Right kidney (tissue), 1 donor: ENCODE results near the gene NOCT.
"Not testable (repeated sequence)": the region's sequence is repeated elsewhere in the genome, so short reads cannot be mapped to it uniquely, and the experiment has no call there.

Experiments
- DNase-seq: peaks from one replicate; pipeline ENCODE4 v3.0.0-alpha.2; 2016

NOCT gene

DNA sequence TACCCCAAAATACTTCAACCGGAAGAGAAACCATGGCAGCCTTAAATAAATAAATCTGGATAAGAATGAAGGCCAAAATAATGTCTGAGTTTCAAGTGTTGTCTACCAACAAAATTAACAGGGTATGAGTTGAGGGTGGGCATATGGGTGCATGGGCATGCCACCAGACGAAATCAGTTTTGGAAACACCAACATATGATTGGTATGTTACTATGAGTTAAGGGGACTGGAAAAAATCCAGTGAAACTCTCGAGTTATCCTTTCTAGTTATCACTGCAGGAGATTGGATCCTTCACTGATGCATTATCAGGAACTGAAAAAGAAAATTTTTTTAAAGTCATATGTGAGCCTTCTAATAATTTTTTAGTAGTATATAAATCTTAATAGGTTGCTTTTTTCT lies 32.4 kb downstream of the NOCT start:
- no peak for DNase-seq

DNA sequence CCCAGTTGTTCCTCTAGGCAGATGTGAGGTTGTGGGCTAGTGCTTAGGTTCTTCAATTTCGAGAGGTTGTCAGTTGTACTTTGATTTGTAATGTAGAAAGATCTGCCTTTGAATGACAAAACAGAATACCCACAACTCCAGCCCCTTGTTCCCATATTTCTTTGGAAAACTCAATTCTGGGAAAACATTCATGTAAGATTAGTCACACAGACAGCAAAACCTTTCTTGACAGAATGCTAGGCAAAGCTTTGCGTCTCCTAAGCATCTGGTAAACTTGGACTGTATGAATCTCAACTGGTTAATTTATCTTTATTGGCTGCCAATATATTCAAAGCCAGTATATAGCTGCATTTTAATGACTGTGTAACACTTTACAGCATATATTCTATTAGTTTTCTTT lies 34.9 kb downstream of the NOCT start:
- no peak for DNase-seq

DNA sequence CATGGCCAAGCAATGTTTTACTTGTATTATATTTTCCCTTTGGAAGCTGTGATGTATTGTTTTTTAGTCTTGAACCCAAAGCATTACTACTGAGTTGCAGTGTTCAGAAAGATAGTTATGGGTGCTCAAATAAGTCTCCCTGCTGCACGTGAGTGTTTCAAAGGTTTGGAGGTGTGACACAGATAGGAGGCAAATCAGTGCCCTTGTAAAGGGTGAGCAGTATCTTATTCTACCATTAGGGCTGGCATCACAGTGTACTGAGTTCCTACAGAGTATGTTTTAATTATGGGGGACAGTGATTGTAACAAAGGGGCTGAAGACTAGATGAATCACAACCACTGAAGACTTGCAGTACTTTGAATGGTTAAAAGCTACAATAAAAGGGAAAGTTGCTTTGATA lies 38.3 kb downstream of the NOCT start:
- DNase-seq: no peak

DNA sequence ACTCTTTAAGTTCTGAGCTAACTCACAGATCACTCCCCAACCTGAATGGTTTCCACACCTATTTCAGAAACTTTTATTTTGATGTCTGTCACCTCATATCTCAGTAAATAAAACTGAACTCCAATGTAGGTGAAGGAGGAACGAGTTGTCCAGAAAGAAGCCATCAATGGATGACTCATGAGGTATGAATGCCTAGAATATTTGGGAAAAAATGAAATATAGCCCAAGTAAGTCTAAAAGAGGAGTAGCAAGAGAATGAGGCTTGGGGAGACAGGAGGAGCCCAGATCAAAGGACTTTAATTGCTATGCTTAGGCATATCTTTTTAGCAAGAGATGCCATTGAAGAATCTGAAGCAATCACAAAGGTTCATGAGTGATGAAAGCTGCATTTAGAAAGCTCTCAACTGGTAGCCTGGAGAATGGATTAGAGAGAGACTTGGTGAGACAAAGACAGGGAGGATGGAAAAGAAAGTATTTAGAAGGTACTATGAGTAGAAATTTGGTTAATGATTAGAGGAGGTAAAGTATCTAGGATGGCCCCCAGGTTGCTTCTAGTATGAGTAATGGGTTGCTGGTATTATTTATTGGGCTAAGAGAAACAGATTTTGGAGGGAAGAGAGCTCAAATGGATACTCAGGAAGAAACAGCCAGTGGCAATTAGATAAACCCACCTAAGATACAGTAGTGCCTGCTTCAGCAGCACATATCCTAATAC lies 39.4 kb downstream of the NOCT start:
- no peak for DNase-seq

DNA sequence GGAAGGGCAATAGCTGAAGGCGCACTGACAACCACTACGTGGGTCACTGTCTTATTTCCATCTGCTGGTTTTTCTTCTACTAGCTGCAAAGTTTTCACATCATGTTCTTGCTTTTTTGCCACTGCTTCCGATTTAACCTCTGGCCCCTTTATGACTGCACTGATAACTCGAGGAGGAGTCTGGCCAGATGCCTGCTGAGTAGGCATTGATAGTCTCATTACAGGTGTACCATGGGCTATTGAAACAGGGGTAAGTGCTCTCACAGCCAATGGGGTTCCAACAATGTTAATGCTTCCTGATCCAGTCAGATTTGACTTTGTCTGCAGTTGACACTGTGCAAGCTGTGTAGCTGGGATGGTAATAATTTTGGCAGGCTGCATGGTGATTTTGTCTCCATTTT lies 43.4 kb downstream of the NOCT start:
- not testable (repeated sequence) for DNase-seq

DNA sequence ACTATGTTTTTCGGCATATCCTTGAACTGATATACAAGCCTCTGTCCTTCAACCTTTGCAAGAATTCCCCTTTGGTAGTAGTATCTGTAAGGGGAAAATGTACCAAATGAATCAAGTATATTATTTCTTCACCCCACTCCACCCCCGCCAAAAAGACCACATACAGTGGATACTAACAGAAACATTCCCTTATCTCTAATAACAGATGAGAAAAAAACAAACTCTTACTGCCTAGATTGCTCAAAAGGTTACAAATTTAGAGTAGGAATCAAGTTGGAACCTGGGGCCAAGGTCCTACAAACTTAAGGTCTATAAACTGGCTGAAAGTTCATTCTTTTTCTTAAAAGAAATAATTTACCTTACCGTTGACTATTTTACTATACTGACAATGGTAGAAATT lies 45.0 kb downstream of the NOCT start:
- no peak for DNase-seq

DNA sequence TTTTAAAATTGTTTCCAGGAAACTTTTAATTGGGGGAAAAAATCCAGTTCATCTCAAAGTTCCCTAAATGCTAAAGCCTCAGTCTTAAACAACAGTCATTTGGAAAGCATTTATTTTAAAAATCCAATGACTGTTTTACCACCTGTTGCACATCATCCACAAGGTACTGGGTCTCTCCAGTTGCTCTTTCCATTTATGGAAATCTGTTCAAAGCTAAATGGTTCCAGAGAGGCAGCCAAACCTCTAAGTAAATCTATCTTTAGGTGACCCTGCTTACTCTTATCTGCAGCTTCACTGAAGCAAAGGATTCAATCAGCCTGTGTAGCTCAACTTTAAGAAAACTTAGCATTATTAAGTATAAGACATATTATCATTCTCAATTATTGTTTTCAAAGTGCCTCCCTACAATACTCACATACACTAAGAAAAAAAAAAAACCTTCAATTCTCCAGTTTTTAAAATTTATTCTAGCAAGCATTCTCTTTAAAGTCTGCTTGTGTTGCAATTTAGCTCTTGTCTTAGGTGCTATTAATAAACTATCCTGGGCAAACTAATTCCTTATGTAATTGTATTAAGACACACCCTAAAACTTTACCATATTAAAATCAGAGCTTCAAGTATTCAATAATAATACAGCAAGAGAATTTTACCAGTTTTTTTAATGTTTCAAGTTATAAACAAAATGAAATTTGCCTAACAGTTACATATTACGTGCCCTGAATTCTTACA lies 60.6 kb downstream of the NOCT start:
- no peak for DNase-seq

DNA sequence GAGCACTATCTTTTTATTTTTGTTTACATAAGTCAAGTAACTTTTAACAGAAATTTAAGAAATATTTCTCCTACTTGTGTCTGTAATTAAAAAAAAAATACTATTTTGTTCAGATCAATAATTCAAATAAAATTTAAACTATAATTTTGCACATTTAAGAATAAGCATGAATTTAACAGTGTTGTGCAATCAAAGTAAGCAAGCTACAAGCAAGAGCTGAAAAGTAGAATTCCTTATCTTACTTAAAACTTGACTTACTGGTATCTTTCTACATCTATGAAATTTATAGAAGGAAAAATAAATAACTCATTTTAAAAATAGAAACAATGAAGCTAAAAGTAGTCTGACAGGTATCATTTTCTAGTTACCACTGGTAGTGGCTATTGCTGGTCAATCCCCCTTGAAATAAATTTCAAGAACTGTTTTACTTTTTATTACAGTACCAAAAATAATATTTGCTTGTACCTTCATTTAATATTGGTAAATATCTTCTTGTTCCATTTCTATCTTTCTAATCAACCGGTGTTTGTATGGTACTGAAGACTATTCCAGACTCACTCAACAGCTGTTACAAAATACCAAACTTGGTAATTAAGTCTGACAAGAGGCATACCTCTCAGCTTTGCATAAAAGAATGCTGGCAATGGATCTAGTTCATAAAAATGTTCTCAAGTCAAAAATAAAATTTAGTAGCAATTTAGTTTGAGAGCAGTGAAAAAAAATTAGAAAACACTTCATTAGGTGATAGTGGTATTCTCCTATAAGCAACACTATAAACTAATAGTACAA lies 62.2 kb downstream of the NOCT start:
- DNase-seq: no peak

DNA sequence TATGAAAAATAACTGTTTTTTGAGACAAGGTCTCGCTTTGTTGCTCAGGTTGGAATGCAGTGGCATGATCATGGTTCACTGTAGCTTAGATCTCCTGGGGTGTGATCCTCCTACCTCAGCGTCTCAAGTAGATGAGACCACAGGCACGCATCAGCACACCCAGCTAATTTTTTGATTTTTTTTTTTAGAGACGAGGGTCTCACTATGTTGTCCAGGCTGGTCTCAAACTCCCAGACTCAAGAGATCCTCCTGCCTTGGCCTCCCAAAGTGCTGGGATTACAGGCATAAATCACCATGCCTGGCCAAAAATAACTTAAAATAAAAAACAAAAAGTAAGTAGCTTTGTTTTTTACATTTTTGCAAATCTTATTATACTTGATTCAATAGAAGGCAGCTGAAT lies 63.3 kb downstream of the NOCT start:
- DNase-seq: no peak

DNA sequence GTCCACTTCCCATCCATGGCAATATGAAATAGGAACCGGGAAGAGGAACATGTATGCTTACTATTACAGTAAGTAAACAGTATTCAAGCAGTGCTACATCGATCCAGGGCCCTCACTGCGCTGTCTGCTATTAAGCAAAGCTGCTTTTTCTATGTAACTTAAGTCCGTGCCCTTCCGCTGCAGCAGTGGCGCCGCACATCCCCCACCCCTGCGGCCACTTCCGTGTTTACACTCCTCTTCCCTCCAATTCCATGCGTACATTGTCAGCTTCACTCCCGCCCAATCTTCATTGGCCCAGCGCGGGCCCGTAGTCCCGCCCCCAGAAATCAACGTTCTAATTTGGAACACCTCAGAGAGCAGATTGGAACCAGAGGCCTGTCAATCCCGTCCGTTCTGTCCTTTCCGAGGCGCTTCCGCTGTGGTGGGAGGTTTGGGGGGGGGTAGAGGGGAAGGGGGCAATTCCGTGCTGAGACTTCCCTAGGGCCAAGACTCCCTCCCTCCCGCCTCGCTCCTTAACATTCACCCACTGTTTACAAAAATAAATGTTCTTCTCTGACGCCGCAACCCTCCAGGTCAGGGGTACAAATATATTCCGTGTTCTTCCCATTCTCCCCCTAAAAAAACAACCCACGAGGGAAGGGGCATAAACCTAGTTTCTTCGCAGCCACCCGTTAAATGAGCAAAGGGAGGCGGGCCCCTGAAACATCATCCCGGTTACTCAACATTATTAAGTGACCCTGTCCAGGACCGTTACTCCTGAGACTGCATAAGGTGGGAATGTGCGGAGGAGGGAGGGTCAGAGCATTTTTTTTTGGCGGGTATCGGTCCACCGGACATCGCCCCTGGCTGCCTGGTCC lies 67.4 kb downstream of the NOCT start:
- peak; percentile 81 for DNase-seq

DNA sequence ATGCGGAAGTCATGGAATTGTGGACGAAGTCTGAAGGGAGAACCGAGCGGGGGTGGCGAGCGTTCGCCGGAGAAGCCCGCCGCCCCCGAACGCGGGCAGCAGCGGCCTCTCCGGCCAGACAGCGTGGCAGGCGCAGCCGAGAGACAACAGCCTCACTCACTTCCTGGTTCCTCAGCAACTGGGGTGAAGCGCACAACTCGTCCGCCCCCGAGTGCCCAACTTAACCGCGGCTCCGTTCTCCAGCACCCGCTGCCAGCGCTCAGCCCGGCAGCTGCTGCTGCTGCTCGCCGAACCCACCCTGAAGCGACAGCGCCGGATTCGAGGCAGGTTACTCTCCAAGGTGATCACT lies 68.0 kb downstream of the NOCT start:
- peak; percentile 88 for DNase-seq

DNA sequence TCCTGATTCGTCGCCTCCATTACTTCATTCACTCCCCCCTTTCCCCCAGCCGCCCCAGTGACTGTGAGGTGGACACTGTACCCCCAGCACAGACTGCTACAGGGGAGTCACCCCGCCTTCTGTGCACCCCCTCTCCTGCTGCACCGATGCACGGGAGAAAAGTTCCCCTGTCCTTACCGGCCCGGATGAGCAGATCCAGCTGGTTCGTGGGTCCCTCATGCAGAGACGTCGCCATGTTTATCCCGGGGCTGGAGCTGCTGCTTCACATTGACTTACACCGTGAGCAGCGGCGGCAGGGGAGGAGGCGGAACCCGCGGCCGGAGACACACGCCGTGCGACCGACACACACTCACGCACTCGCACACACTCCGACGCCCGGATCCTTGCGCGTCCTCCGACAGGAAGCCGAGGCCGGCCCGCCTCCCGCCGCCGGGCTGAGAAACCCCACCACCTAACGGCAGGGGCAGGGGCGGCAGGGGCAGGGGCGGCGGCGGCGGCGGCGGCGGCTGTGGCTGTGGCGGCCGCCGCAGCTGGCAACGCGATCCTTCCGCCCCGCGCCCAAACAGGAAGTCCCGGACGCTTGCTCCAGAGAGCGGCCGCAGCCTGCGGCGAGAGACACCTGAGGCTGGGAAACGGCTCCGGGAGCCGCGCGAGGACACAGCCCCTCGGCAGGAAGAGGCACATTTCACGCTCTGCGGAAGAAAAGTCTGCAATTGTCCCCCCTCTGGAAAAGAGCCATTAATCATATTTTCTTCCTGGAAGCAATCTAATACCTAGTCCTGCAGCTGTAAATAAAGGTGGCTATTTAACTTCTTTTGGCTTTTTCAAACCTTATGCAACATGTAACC lies 68.6 kb downstream of the NOCT start:
- peak; percentile 92 for DNase-seq

DNA sequence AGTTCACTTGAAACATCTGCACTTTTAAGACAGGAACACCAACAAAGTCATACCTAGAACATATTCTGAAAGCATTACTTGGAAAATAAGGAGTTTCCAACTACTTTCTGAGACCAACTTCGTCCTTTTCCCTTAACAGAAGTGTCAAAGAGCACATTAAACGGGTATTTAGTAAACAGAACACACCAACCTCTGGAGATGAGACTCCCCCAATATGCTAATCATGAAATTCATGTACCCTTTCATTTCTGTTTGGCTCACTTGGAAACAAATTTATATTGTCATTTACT lies 69.2 kb downstream of the NOCT start:
- DNase-seq: peak; percentile 2

DNA sequence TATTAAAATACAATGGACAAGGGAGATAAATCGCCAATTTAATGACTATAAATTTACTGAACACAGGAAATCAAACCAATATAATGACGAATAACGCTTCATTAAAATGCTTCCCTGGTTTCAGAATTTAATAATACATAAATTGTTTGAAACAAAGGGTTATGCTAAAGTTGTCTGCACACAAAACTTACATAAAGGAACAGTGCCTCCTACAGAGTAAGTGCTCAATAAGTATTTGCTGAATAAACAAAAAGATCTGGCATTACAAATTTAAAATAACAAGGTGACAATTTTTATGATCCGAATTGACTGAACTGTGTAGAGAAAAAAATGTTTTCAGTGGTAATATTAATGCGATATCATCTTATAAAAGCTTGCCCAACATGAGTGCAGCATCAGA lies 69.6 kb downstream of the NOCT start:
- peak; percentile 5 for DNase-seq

DNA sequence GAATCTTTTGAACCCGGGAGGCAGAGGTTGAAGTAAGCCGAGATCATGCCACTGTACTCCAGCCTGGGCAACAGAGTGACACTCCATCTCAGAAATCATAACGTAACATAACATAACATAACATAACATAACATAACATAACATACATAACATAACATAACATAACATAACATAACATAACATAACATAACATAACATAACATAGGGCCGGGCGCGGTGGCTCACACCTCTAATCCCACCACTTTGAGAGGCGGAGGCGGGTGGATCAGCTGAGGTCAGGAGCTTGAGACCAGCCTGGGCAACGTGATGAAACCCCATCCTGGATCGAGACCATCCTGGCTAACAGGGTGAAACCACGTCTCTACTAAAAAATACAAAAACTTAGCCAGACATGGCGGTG lies 76.7 kb downstream of the NOCT start:
- DNase-seq: no peak
